Upper lobe of left lung (tissue), 6 donors: ENCODE data around the gene PLA2G2C. TPM values are rescaled to one million over a fixed set of nuclear protein-coding genes. Genes with fewer than 3 reads are reported as not detected.

Experiments used
- ATAC-seq, 2 donors: fragments of 200-7000 bp; cut with Tn5 transposase; one replicate each; pipeline ENCODE4 v1.9.1; 2022; ENCODE audit warnings: mild to moderate bottlenecking in 2 of 2, moderate library complexity in 2 of 2; ENCODE audit not compliant: low FRiP score in 2 of 2
- DNase-seq, 2 donors: peaks; one replicate each; pipeline ENCODE4 v3.0.0-alpha.2; 2019 to 2020
- H3K27ac ChIP-seq, 4 donors: fragments of 200-600 bp; sonication (generic); one replicate each; pipeline ENCODE4 v1.5.1; 2016 to 2019
- H3K27me3 ChIP-seq, 4 donors: fragments of 200-600 bp; sonication (generic); one replicate each; pipeline ENCODE4 v1.5.1; 2017 to 2019
- H3K36me3 ChIP-seq, 4 donors: fragments of 200-600 bp; sonication (generic); one replicate each; pipeline ENCODE4 v1.5.1; 2016 to 2019
- H3K4me1 ChIP-seq, 4 donors: fragments of 200-600 bp; sonication (generic); one replicate each; pipeline ENCODE4 v1.5.1; 2018 to 2019
- H3K4me3 ChIP-seq, 4 donors: fragments of 200-600 bp; sonication (generic); one replicate each; pipeline ENCODE4 v1.5.1; 2017 to 2019; ENCODE audit warnings: mild to moderate bottlenecking in 2 of 4, moderate library complexity in 1 of 4
- H3K9me3 ChIP-seq, 4 donors: fragments of 200-600 bp; sonication (generic); one replicate each; pipeline ENCODE4 v1.5.1; 2018 to 2019
- CTCF ChIP-seq, 6 experiments: fragments of 450-650 bp in 4 of 6; fragments of 200-600 bp in 2 of 6; sonication (generic) in 2 of 6; IDR thresholded peaks; one replicate each; pipeline ENCODE4 v1.5.1; 2016 to 2019; ENCODE audit warnings: antibody characterized with exemption in 6 of 6
- EP300 ChIP-seq, 4 donors: sonication (generic); formaldehyde crosslinking; IDR thresholded peaks; one replicate each; pipeline ENCODE4 v1.5.1; 2017; ENCODE audit warnings: antibody characterized with exemption in 4 of 4, control low read depth in 2 of 4
- POLR2A ChIP-seq, 4 donors: fragments of 450-650 bp; IDR thresholded peaks; one replicate each; pipeline ENCODE4 v1.5.1; 2016 to 2017; ENCODE audit warnings: antibody characterized with exemption in 4 of 4, mild to moderate bottlenecking in 2 of 4
- POLR2AphosphoS5 ChIP-seq, 2 donors: sonication (generic); formaldehyde crosslinking; IDR thresholded peaks; one replicate each; pipeline ENCODE4 v1.5.1; 2017; ENCODE audit warnings: antibody characterized with exemption in 2 of 2
- WGBS, 2 donors: methylation state at CpG; one replicate each; pipeline ENCODE4 v1.1.5; 2017 to 2018; 5-methylcytosine and 5-hydroxymethylcytosine counted together
- total RNA-seq, 6 donors: library from RNA; depleted of rRNA in 4 of 6; stranded (reverse); fragments of >200 nt in 4 of 6; gene quantifications; one replicate each; pipeline versions ENCODE4 v1.1.0 to v1.2.1, GENCODE V29; 2016 to 2021
- donor health status: DM: no; HTN: no; CAD: no; lungs with moderate emphysema.
- donor health status: DM: no; HTN: yes; CAD: no; lungs with severe emphysema.

Gene PLA2G2C
- total RNA-seq, 6 donors from 2014 or later, result 0.30 TPM; not detected in 5

GRCh38 chr1:20166051-20166450, 20.3 kb downstream of the PLA2G2C start:
- no peak for ATAC-seq

DNA sequence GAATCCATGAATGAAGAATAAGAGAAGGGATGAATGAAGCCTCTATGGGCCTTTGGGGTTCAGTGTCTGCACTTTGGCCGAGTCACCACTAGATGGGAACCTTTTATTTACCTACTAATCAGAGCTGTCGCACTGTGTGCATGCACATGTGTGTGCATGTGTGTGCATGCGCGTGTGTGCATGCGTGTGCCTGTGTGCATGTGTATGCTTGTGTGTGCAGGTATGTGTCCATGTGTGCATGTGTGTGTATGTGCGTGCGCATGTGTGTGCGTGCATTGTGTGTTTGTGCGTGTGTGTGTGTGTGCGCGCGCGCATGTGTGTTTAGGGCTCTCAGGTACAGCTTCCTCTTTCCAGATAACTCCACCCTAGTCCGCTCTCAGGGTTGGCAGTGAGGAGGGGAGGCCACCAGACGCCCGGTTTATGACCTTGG, 20.8 kb downstream of the PLA2G2C start:
- Histone ChIP-seq H3K4me3 (no peak overlapping the region), H3K36me3 (no peaks in the 10 kb centered on the region), H3K27ac (no peak overlapping the region), H3K9me3 (peaks cover 5 to 17% (median 15%) of the 10 kb centered on the region in 4 donors), H3K27me3 (no peaks in the 10 kb centered on the region), H3K4me1 (peaks cover 0 to 15% (median 10%) of the 10 kb centered on the region in 4 donors)
- no peak for TF ChIP-seq POLR2AphosphoS5 (IDR thresholded peaks at IDR 0.05)
- no peak for TF ChIP-seq EP300 (IDR thresholded peaks at IDR 0.05)
- TF ChIP-seq CTCF (IDR thresholded peaks at IDR 0.05), result peak in 3 of 6 experiments; percentile 4 to 23 (median 16)
- DNase-seq (no peak), ATAC-seq (no peak)
- WGBS, 2 donors, result 77 to 89% methylated on average over 14 to 16 of the region's 16 CpGs

More at GRCh38 chr1:20166051-20166450, 20.3 kb downstream of the PLA2G2C start:
- peak in 1 of 2 donors; percentile 58 for DNase-seq
- Histone ChIP-seq H3K4me3 (no peak overlapping the region), H3K27me3 (no peaks in the 10 kb centered on the region), H3K9me3 (peaks cover 0 to 12% (median 10%) of the 10 kb centered on the region in 4 donors), H3K36me3 (no peaks in the 10 kb centered on the region), H3K27ac (no peak overlapping the region), H3K4me1 (peaks cover 0 to 15% (median 10%) of the 10 kb centered on the region in 4 donors)
- no peak for TF ChIP-seq EP300 (IDR thresholded peaks at IDR 0.05)
- no peak for TF ChIP-seq POLR2AphosphoS5 (IDR thresholded peaks at IDR 0.05)
- no peak for TF ChIP-seq CTCF (IDR thresholded peaks at IDR 0.05)
- WGBS, 2 donors, result 64 to 70% methylated on average over 9 to 17 of the region's 17 CpGs

DNA sequence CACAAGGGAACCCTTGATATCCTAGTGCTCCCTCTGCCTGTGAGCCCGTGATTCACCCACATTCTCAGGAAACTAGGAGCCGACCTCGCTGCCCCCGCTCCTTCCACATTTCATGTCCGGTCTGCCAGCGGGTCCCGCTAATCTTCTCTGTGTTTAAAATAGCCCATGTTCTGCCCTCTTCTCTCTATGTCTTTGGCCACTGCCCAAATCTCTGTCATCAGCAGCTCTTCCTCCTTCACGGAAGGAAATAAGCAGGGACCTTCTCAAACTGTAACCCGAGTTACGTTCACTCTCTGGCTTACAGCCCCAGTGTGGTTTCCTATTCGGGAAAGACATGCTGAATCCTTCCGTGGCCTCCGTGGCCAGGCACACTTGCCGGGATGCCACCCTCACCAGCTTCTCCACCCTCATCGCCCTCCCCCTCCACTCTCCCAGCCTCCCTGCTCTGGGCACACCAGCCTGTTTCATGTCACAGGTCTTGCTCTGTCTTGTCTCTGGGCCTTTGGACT, 21.6 kb downstream of the PLA2G2C start:
- peaks cover 0 to 15% (median 10%) of the 10 kb centered on the region in 4 donors for H3K4me1 ChIP-seq
- ATAC-seq, result peak in 1 of 2 donors; percentile 63
- no peak overlapping the region for H3K4me3 ChIP-seq
- TF ChIP-seq POLR2AphosphoS5 (IDR thresholded peaks at IDR 0.05) (peak in 1 of 2 donors; percentile 8), CTCF (IDR thresholded peaks at IDR 0.05) (no peak)
- H3K27me3 ChIP-seq, result no peaks in the 10 kb centered on the region
- peak overlapping the region in 1 of 4 donors; percentile 27 for H3K27ac ChIP-seq
- WGBS, 2 donors, result 35 to 57% methylated on average over 15 of the region's 15 CpGs
- peak in 1 of 2 donors; percentile 34 for DNase-seq
- peaks cover 13 to 25% (median 22%) of the 10 kb centered on the region in 4 donors for H3K9me3 ChIP-seq
- H3K36me3 ChIP-seq, result no peaks in the 10 kb centered on the region

GRCh38 chr1:20160034-20160433, 26.3 kb downstream of the PLA2G2C start:
- no peak overlapping the region for H3K4me3 ChIP-seq
- DNase-seq, result no peak
- no peaks in the 10 kb centered on the region for H3K27me3 ChIP-seq
- no peak overlapping the region for H3K27ac ChIP-seq
- 59 to 75% methylated on average over 1 of the region's 1 CpG for WGBS, 2 donors
- peaks cover 0 to 9% (median 6%) of the 10 kb centered on the region in 4 donors for H3K4me1 ChIP-seq
- no peaks in the 10 kb centered on the region for H3K36me3 ChIP-seq
- ATAC-seq, result no peak
- TF ChIP-seq POLR2A (IDR thresholded peaks at IDR 0.05) (no peak), EP300 (IDR thresholded peaks at IDR 0.05) (no peak), POLR2AphosphoS5 (IDR thresholded peaks at IDR 0.05) (no peak), CTCF (IDR thresholded peaks at IDR 0.05) (no peak)
- peaks cover 18 to 42% (median 38%) of the 10 kb centered on the region in 4 donors for H3K9me3 ChIP-seq
